ENCODE measurements around the gene RRH.

DNA sequence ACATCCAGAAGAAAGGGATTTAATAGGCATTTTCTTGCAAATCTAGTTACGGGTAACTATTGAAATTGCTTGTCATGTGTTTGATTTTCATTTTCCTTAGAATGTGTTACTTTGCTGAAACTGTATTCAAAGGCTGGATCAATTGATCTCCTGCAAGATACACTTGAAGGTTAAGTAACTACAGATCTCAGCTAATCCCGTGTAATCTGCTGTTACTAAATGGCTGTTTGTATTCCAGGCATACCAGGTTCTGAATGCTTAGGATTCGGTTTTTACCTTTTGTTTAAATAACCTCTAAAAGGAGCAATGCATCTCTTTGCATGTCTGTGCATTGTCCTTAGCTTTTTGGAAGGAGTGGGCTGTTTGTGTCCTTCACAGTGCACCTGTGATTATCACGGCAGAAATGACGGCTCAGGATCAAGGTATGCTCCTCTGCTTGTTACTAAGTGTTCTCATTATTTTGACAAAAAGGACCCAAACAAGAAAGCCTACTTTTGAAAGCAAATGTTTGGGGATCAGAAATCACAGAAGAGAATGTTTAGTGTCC lies 20.2 kb downstream of the RRH start, which contains the start of gene LRIT3:
- TF ChIP-seq POLR2A (IDR thresholded peaks at IDR 0.05) (no peak), EP300 (IDR thresholded peaks at IDR 0.05) (no peak), POLR2AphosphoS5 (IDR thresholded peaks at IDR 0.05) (no peak)
- TF ChIP-seq, protein P1, sequence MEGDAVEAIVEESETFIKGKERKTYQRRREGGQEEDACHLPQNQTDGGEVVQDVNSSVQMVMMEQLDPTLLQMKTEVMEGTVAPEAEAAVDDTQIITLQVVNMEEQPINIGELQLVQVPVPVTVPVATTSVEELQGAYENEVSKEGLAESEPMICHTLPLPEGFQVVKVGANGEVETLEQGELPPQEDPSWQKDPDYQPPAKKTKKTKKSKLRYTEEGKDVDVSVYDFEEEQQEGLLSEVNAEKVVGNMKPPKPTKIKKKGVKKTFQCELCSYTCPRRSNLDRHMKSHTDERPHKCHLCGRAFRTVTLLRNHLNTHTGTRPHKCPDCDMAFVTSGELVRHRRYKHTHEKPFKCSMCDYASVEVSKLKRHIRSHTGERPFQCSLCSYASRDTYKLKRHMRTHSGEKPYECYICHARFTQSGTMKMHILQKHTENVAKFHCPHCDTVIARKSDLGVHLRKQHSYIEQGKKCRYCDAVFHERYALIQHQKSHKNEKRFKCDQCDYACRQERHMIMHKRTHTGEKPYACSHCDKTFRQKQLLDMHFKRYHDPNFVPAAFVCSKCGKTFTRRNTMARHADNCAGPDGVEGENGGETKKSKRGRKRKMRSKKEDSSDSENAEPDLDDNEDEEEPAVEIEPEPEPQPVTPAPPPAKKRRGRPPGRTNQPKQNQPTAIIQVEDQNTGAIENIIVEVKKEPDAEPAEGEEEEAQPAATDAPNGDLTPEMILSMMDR (IDR thresholded peaks at IDR 0.05) = no peak
